ENCODE data around the gene LACRT.

LACRT gene

GRCh38 chr12:54631988-54632728 is 2.5 kb downstream of the LACRT start:
- DNase-seq = no peak

- DNase-seq = no peak
Measured at GRCh38 chr12:54631551-54631950, 3.1 kb downstream of the LACRT start.

- no peak for DNase-seq
Measured at GRCh38 chr12:54629925-54630324, 4.8 kb downstream of the LACRT start.

GRCh38 chr12:54628186-54628846 is 6.4 kb downstream of the LACRT start:
- DNase-seq = no peak

DNA sequence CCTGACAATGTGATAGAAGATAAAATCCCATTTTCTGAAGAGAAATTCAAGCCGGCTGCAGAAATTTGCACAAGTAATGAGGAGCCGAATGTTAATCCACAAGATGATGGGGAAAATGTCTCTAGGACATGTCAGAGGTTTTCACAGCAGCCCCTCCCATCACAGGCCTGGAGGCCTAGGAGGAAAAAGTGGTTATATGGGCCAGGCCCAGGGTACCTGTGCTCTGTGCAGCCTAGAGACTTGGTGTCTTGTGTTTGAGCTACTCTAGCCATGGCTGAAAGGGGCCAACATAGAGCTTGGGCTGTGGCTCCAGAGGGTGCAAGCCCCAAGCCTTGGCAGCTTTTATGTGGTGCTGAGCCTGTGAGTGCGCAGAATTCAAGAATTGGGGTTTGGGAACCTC is 7.4 kb downstream of the LACRT start:
- DNase-seq = no peak

GRCh38 chr12:54625598-54625997 is 9.1 kb downstream of the LACRT start:
- no peak for DNase-seq

DNA sequence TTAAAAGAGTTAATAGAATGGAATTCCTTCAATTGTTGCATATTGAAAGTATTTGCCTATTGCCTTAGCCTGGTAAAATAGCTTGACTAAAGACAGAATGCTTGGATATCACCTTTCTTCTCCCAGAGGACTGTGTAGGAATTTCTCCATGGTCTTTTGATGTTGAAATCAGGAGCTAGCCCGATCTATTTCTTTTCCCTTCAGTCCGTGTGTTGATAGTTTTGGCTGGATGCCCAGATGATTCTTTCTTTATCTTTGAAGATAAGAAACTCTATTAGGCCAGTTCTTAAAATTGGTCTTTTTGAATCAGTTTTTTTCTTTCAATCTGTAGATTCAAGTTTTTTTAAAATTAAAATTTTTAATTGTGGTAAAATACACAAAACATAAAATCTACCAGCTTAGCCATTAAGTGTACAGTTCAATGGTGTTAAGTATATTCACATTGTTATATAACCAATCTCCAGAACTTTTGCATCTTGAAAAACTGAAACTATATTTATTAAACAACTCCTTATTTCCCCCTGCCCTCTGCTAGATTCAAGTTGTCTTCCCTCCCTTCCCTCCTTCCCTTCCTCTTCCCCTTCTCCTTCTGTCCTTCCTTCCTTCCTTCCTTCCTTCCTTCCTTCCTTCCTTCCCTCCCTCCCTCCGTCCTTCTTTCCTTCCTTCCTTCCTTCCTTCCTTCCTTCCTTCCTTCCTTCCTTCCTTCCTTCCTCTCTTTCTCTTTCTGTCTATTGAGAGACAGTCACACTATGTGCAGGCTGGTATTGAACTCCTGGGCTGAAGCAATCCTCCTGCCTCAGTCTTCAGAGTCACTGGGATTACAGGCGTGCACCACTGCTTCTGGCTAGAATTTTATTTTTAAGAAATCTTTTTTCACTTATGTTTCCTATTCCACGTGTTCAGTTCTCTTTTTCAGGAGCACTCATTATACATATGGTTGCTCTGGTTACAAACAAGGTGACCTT is 10.1 kb downstream of the LACRT start:
- no peak for DNase-seq

- peak; percentile 26 for DNase-seq
Measured at GRCh38 chr12:54622463-54623183, 12.1 kb downstream of the LACRT start.

DNA sequence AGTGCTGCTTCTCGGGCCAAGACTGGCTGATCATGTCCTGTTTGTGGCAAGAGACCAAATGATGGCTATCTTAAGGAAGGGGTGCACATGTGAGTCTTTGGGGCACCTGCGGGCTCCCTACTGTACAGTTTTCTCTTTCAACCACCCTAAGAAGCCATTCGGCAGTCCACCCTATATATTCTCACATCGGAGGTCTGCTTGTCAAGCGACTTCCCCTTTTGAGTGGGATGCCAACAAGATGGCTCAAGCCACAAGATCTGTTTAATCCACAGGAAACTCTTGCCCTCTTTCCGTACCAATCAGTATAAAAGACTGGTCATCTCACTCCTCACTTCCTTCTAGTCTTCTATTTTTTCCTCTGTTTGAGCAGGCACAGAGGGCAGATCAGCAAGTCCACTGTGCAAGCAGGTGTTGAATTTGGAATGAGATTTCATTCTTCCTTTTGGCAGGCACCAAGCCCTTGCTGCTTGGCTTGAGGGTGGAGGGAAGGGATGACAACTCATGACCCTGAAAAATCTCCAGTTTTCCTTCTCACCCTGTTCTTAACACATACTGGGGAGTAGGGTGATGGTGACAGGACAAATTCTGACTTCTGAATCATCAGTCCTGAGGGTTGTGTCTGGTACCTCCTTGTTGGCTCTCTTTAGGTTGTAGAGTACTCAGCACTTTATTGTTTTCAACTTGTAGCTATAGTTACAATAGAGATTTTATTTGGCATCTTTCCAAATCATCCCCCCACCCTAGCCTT is 17.6 kb downstream of the LACRT start:
- no peak for DNase-seq

DNA sequence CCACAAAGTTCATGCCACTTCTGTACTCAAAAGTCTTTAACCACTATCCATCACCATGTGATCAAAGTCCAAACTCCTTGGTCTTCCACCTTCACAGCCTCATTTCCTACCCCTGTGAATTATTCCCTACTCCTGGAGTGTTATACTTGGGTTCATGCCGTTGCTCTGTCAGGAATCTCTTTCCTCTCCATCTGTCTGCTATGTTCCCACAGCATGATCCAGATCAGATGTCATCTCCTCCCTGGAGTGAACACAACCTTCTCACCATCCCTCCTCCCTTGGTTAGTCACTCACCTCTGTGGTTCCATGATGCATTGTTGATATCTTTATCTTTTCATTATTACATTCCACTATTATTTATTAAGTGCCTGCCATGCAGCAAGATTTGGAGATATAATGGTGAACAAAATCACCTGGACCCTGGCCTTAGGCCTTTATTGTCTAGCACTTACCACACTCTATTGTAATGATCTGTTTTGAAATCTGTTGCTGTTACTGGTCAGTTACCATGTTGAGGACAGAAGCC is 22.4 kb downstream of the LACRT start:
- no peak for DNase-seq

DNA sequence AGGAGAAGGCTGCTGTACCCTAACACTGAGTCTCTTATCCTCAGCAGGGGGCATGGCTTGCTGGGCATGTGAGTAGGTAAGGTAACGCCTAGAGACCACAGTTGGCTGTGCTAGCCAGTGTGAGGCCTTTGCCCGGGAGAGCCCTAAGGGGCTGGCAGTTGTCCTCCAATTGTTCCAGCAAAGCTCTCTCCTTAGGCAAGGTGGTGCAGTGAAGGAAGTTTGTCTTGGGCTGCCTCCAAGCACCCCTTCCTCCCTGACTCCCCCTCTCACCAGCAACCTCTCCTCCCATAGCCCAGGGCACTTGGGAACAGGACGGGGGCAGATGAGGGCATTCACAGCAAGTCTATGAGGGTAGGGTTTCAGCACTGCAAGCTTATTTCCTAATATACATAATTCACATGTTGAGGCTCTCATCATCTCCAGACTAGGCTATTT is 23.0 kb downstream of the LACRT start:
- DNase-seq = no peak

GRCh38 chr12:54608769-54609168 is 25.9 kb downstream of the LACRT start:
- no peak for DNase-seq

- no peak for DNase-seq
Measured at GRCh38 chr12:54608156-54608555, 26.5 kb downstream of the LACRT start.

DNA sequence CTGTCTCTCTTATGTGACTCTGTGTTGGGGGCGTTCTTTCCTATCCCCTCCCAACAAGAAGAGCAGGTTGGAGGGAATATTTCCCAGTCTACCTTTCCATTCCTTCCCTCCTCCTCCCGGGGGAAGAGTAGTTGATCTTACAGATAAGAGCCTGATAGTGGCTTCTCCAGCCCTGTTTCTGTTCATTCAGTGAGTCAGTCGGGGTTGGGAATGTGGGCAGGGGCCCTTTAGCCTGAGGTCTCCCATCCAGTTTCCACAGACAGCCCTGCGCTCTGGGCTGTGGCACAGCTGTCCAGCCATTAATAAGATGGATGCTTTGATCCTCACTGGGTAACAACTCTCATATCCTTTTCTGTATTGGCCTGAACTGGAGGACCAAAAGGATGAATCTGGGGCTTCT is 28.1 kb downstream of the LACRT start:
- no peak for DNase-seq

DNA sequence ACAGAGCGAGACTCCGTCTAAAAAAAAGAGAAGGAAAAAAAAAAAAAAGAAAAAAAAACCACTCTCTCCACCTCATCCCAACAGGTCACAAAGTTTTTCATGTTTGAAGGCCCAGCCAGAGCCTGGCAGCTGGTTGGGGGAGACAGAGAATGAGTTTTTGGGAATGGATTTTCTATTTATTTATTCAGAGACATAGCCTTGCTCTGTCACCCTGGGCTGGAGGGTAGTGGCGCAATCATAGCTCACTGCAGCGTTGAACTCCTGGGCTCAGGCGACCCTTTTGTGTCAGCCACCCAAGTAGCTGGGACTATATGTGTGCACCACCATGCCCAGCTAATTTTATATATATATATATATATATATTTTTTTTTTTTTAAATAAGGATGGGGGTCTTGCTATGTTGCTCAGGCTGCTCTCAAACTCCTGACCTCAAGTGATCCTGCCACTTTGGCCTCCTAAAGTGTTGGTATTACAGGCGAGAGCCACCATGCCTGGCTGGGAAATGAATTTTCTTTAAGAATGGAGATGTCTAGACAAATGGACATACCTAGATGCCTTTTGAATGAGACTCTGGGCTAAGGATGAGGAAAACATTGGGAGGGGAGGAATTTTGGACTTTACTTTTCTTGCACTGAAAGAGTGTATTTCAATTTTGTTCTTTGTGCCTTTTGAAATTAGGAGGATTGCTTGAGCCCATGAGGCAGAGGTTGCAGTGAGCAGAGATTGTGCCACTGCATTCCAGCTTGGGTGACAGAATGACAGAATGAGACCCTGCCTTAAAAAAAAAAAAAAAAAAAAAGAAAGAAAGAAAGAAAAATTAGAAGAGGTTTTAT is 29.3 kb downstream of the LACRT start:
- DNase-seq = no peak

GRCh38 chr12:54604436-54604835 is 30.3 kb downstream of the LACRT start:
- no peak for DNase-seq

DNA sequence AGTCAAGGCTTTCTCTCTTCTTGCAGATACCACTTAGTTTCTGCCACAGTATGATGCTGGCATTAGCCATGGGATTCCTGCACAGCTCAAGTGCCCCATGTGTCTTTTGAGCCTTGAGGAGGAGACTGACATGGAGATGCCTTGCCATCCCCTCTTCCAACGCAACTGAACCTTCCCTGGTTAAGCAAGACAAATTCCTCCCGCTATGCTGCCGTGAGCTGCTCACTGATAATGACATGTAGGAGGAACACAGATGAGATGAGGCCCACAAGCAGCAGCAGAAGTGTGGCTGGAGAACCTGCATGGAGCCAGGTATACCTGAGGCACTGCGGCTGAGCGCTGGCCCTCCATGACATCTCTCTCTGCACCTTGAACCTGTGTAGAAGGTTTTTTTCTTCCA is 30.8 kb downstream of the LACRT start:
- DNase-seq = no peak

GRCh38 chr12:54603173-54603814 is 31.4 kb downstream of the LACRT start:
- peak; percentile 74 for DNase-seq

GRCh38 chr12:54602661-54603060 is 32.0 kb downstream of the LACRT start:
- no peak for DNase-seq

DNA sequence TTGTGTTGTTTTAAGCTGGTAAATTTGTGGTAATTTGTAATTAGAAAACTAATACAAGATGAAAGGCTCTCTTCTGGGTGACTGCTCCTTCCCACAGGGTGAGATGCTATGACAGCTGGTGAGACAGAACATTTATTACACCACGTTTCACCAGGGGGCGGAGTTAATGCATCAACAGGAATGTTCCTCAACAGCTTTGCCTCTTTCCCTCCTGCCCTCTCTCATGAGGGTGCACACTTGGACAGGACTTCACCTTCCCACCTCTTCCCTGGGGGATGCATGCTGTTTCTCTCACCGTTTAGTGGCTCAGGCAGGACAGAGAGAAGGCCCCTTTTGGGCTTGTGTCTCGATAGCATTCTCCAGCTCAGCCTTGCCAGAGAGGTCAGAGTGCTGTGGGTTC is 32.9 kb downstream of the LACRT start:
- peak; percentile 33 for DNase-seq
